A549 (cell line): ENCODE results near the gene BRAF. TPM values are rescaled to one million over a fixed set of nuclear protein-coding genes. Genes with fewer than 3 reads are reported as not detected.

ENCODE experiments used
- ATAC-seq, 2 experiments: fragments of 200-7000 bp in 1 of 2; fragments of >200 bp in 1 of 2; cut with Nextera tagmentation in 1 of 2; cut with Tn5 transposase in 1 of 2; 3 replicates each; pipeline versions ENCODE4 v1.8.0 to v1.9.1; 2018 to 2020; ENCODE audit warnings: mild to moderate bottlenecking in 1 of 2, moderate library complexity in 1 of 2
- CTCF ChIA-PET: fragments of 300-600 bp; sonication (Branson Sonifier 250); formaldehyde crosslinking; extraction: SDS; loops from one replicate; lab custom pipeline; 2021; ENCODE audit warnings: antibody characterized with exemption, inconsistent platforms; lab: Yijun Ruan, JAX
- POLR2A ChIA-PET: fragments of 350-600 bp; formaldehyde crosslinking; extraction: SDS; loops from one replicate; lab custom pipeline; 2021; ENCODE audit warnings: antibody characterized with exemption, inconsistent platforms; lab: Yijun Ruan, JAX
- DNase-seq, 2 experiments: peaks; one replicate each; pipeline versions ENCODE4 v3.0.0 to v3.0.0-alpha.2; 2011 to 2016; ENCODE audit warnings: low read depth in 1 of 2, low spot score in 1 of 2
- FAIRE-seq: peaks from 2 replicates; lab custom pipeline; 2011; peaks lifted over from hg19 to GRCh38; lab: Jason Lieb, UNC
- H3K27ac ChIP-seq, 2 experiments: fragments of >200 bp; sonication (Bioruptor Twin); formaldehyde crosslinking; 3 replicates each; pipeline ENCODE4 v1.5.1; 2016 to 2017
- H3K4me1 ChIP-seq: fragments of >200 bp; sonication (Bioruptor Twin); formaldehyde crosslinking; 3 replicates; pipeline ENCODE4 v1.6.1; 2016
- H3K4me2 ChIP-seq: fragments of >200 bp; sonication (Bioruptor Twin); formaldehyde crosslinking; 3 replicates; pipeline ENCODE4 v1.6.1; 2016
- H3K4me3 ChIP-seq: fragments of >200 bp; sonication (Bioruptor Twin); formaldehyde crosslinking; 3 replicates; pipeline ENCODE4 v1.5.1; 2016
- H3K9me3 ChIP-seq: fragments of >200 bp; sonication (Bioruptor Twin); formaldehyde crosslinking; 3 replicates; pipeline ENCODE4 v1.6.1; 2016
- BCL3 ChIP-seq: fragments of >200 bp; sonication (Bioruptor Twin); formaldehyde crosslinking; IDR thresholded peaks from 3 replicates; pipeline ENCODE4 v1.6.1; 2016
- BHLHE40 ChIP-seq: IDR thresholded peaks from 2 replicates; pipeline ENCODE4 v1.6.1; 2012; ENCODE audit warnings: low read depth, low read length, inconsistent platforms
- CBX2 ChIP-seq: fragments of 200-600 bp; sonication (generic); IDR thresholded peaks from 2 replicates; pipeline ENCODE4 v1.6.1; 2016; ENCODE audit warnings: low read depth, mild to moderate bottlenecking, borderline replicate concordance
- CBX8 ChIP-seq: fragments of 200-600 bp; sonication (generic); IDR thresholded peaks from 2 replicates; pipeline ENCODE4 v1.6.1; 2016
- CHD2 ChIP-seq: fragments of 150-350 bp; IDR thresholded peaks from 2 replicates; pipeline ENCODE4 v1.6.1; 2014; ENCODE audit warnings: low read length; ENCODE audit not compliant: partially characterized antibody
- CHD4 ChIP-seq: fragments of 200-600 bp; sonication (generic); IDR thresholded peaks from 2 replicates; pipeline ENCODE4 v1.6.1; 2016; ENCODE audit warnings: antibody characterized with exemption, mild to moderate bottlenecking, borderline replicate concordance
- E2F6 ChIP-seq: IDR thresholded peaks from 2 replicates; pipeline ENCODE4 v1.6.1; 2012; ENCODE audit warnings: low read depth, borderline replicate concordance
- EHMT2 ChIP-seq: fragments of 200-600 bp; sonication (generic); IDR thresholded peaks from 2 replicates; pipeline ENCODE4 v1.6.1; 2016; ENCODE audit warnings: antibody characterized with exemption, low read depth, mild to moderate bottlenecking, moderate library complexity
- ELK1 ChIP-seq: fragments of 150-350 bp; IDR thresholded peaks from 2 replicates; pipeline ENCODE4 v1.6.1; 2014; ENCODE audit warnings: low read depth, mild to moderate bottlenecking, low read length
- HEYL ChIP-seq: fragments of 250-450 bp; sonication (Bioruptor Pico); IDR thresholded peaks from 2 replicates; pipeline ENCODE4 v1.8.0; 2021; ENCODE audit warnings: mild to moderate bottlenecking, moderate library complexity
- HOXB13 ChIP-seq: fragments of 250-450 bp; sonication (Bioruptor Pico); IDR thresholded peaks from 2 replicates; pipeline ENCODE4 v1.5.0; 2020; ENCODE audit warnings: low read depth, mild to moderate bottlenecking, moderate library complexity
- JUN ChIP-seq, 2 experiments: fragments of >200 bp; sonication (Bioruptor Twin); formaldehyde crosslinking; IDR thresholded peaks; 2 replicates in 1 of 2; 3 replicates in 1 of 2; pipeline ENCODE4 v1.6.1; 2016 to 2017
- MAFK ChIP-seq: fragments of 450-650 bp; IDR thresholded peaks from 2 replicates; pipeline ENCODE4 v1.6.1; 2014; ENCODE audit not compliant: partially characterized antibody
- NPAS2 ChIP-seq: fragments of 250-450 bp; sonication (Bioruptor Pico); IDR thresholded peaks from 2 replicates; pipeline ENCODE4 v1.8.0; 2022; ENCODE audit warnings: mild to moderate bottlenecking, moderate library complexity, borderline replicate concordance
- PBX3 ChIP-seq: IDR thresholded peaks from 2 replicates; pipeline ENCODE4 v1.6.1; 2012
- PHF8 ChIP-seq: fragments of 200-600 bp; sonication (generic); IDR thresholded peaks from 2 replicates; pipeline ENCODE4 v1.6.1; 2016; ENCODE audit warnings: low read depth, mild to moderate bottlenecking, antibody characterized with exemption, moderate library complexity, borderline replicate concordance
- POLR2A ChIP-seq: IDR thresholded peaks from 2 replicates; pipeline ENCODE4 v1.6.1; 2012; ENCODE audit warnings: mild to moderate bottlenecking, low read length
- POLR2AphosphoS2 ChIP-seq: conservative IDR thresholded peaks from 2 replicates; pipeline ENCODE4 v1.6.1; 2012; ENCODE audit warnings: low read length, improper control_type of control experiment, inconsistent platforms
- RARB ChIP-seq: fragments of 250-450 bp; sonication (Bioruptor Pico); IDR thresholded peaks from 2 replicates; pipeline ENCODE4 v1.8.0; 2021; ENCODE audit warnings: mild to moderate bottlenecking, moderate library complexity
- RCOR1 ChIP-seq: fragments of 150-350 bp; IDR thresholded peaks from 2 replicates; pipeline ENCODE4 v1.6.1; 2014; ENCODE audit warnings: antibody characterized with exemption, low read length, low read depth
- RNF2 ChIP-seq: fragments of 200-600 bp; sonication (generic); IDR thresholded peaks from 2 replicates; pipeline ENCODE4 v1.6.1; 2016; ENCODE audit warnings: low read depth, mild to moderate bottlenecking, antibody characterized with exemption, moderate library complexity, borderline replicate concordance
- SREBF2 ChIP-seq: fragments of 450-650 bp; IDR thresholded peaks from 2 replicates; pipeline ENCODE4 v1.6.1; 2014; ENCODE audit warnings: mild to moderate bottlenecking, moderate library complexity
- TFCP2L1 ChIP-seq: fragments of 250-450 bp; sonication (Bioruptor Pico); IDR thresholded peaks from 2 replicates; pipeline ENCODE4 v1.5.0; 2021; ENCODE audit warnings: mild to moderate bottlenecking
- ZC3H11A ChIP-seq: fragments of 450-650 bp; IDR thresholded peaks from 2 replicates; pipeline ENCODE4 v1.6.1; 2014; ENCODE audit warnings: antibody characterized with exemption, mild to moderate bottlenecking
- ZFP36 ChIP-seq: fragments of 450-650 bp; IDR thresholded peaks from 2 replicates; pipeline ENCODE4 v1.6.1; 2014; ENCODE audit warnings: borderline replicate concordance; ENCODE audit not compliant: partially characterized antibody
- ZNF302 ChIP-seq: fragments of 250-450 bp; sonication (Bioruptor Pico); IDR thresholded peaks from 2 replicates; pipeline ENCODE4 v1.9.0; 2021; ENCODE audit warnings: inconsistent platforms, mild to moderate bottlenecking, moderate library complexity
- WGBS: methylation state at CpG from one replicate; pipeline ENCODE4 v1.1.6; 2017; ENCODE audit errors: missing lambda C conversion rate; 5-methylcytosine and 5-hydroxymethylcytosine counted together
- polyA plus RNA-seq, 4 experiments: library from polyadenylated mRNA; depleted of rRNA in 3 of 4; stranded (reverse); fragments of >200 nt; fragmentation: RNase III in 1 of 4; extraction: RNeasy Plus Mini Kit Qiagen cat#74134 plus additional on column Dnase treatment in 1 of 4; gene quantifications; 2 replicates in 3 of 4; 3 replicates in 1 of 4; pipeline ENCODE4 v1.2.3, GENCODE V29; 2011 to 2017

BRAF gene
- polyA plus RNA-seq, 2 of the 4 experiments (the other 2 are of a cell fraction), result 6.1 to 19.7 TPM

GRCh38 chr7:140689199-140690152, 235.3 kb downstream of the BRAF start:
- Histone ChIP-seq H3K4me2 (no peak overlapping the region), H3K4me1 (no peaks in the 10 kb centered on the region), H3K27ac (no peak overlapping the region), H3K4me3 (no peak overlapping the region), H3K9me3 (no peaks in the 10 kb centered on the region)
- TF ChIP-seq E2F6, result no peak
- no peak for TF ChIP-seq ELK1
- FAIRE-seq, result no peak
- POLR2A ChIA-PET, result no interaction called here
- DNase-seq, result no peak
- CTCF ChIA-PET, result interaction anchor here (1.0 to 1.9 kb wide), 2 partner anchors 14 to 37 kb away, joined by 7 to 8 read pairs; no protein-coding TSS in a partner anchor
- 95% methylated on average over 16 of the region's 16 CpGs for WGBS
- ATAC-seq, result no peak

GRCh38 chr7:140688341-140688740, 236.4 kb downstream of the BRAF start:
- TF ChIP-seq RCOR1 (no peak), HEYL (CRISPR knock-in tag) (no peak), PBX3 (no peak), PHF8 (no peak), POLR2A (no peak), ZNF302 (no peak), CHD4 (no peak), NPAS2 (CRISPR knock-in tag) (no peak), BHLHE40 (no peak), MAFK (no peak), POLR2AphosphoS2 (no peak), CBX2 (no peak), JUN (IDR thresholded peaks at IDR 0.05) (no peak), CBX8 (no peak), ZC3H11A (no peak), EHMT2 (no peak), RNF2 (no peak)
- Histone ChIP-seq H3K4me2 (no peak overlapping the region), H3K9me3 (no peaks in the 10 kb centered on the region), H3K27ac (no peak overlapping the region), H3K4me1 (no peaks in the 10 kb centered on the region), H3K4me3 (no peak overlapping the region)
- ATAC-seq (no peak), FAIRE-seq (no peak), DNase-seq (no peak)
- 86% methylated on average over 6 of the region's 6 CpGs for WGBS
- POLR2A ChIA-PET, result no interaction called here
- CTCF ChIA-PET, result interaction anchor here (1.9 kb wide), 1 partner anchor 35 kb away, joined by 7 read pairs; no protein-coding TSS in a partner anchor

- TF ChIP-seq PBX3, result no peak
- no peak for TF ChIP-seq TFCP2L1 (CRISPR knock-in tag)
- no peak for TF ChIP-seq BHLHE40
- TF ChIP-seq RARB (CRISPR knock-in tag), result no peak
- no peak for TF ChIP-seq CHD2
- no peak for TF ChIP-seq SREBF2
- no peak for TF ChIP-seq BCL3
- TF ChIP-seq ZFP36, result no peak
- no peak for TF ChIP-seq HOXB13 (CRISPR knock-in tag)
These were observed 237.8 kb downstream of the BRAF start for GRCh38 chr7:140686921-140687320.

More at GRCh38 chr7:140686921-140687320, 237.8 kb downstream of the BRAF start:
- Histone ChIP-seq H3K9me3 (no peaks in the 10 kb centered on the region), H3K27ac (no peak overlapping the region), H3K4me2 (no peak overlapping the region), H3K4me1 (no peaks in the 10 kb centered on the region), H3K4me3 (no peak overlapping the region)
- no peak for FAIRE-seq
- 96% methylated on average over 6 of the region's 11 CpGs for WGBS
- POLR2A ChIA-PET, result no interaction called here
- DNase-seq, result no peak
- ATAC-seq, result no peak
- CTCF ChIA-PET, result interaction anchor here (1.1 to 1.3 kb wide), 2 partner anchors 27 to 31 kb away, joined by 3 to 4 read pairs; no protein-coding TSS in a partner anchor
